Stimulated activated CD8-positive, alpha-beta memory T cell treated with anti-CD3 and anti-CD28 coated beads, Interleukin-15, amount 100 ng/mL, for 24 hours (primary cell): Measurements from ENCODE around the gene IKZF1.

ENCODE experiments used
- DNase-seq: peaks from one replicate; pipeline ENCODE4 v3.0.0-alpha.2; 2020; ENCODE audit warnings: low read depth

IKZF1 gene

GRCh38 chr7:50283731-50284130, 20.8 kb upstream of the IKZF1 start:
- no peak for DNase-seq

- DNase-seq = no peak
Observed at GRCh38 chr7:50284296-50284695, 20.2 kb upstream of the IKZF1 start.

- no peak for DNase-seq
Observed at GRCh38 chr7:50285269-50285668, 19.2 kb upstream of the IKZF1 start.

GRCh38 chr7:50287129-50287528, 17.4 kb upstream of the IKZF1 start:
- no peak for DNase-seq

- no peak for DNase-seq
Observed at GRCh38 chr7:50292165-50292757, 12.3 kb upstream of the IKZF1 start.

GRCh38 chr7:50292763-50293162, 11.8 kb upstream of the IKZF1 start:
- no peak for DNase-seq

GRCh38 chr7:50293509-50294179, 10.9 kb upstream of the IKZF1 start:
- no peak for DNase-seq

GRCh38 chr7:50295133-50295532, 9.4 kb upstream of the IKZF1 start:
- DNase-seq = no peak

GRCh38 chr7:50296799-50297198, 7.7 kb upstream of the IKZF1 start:
- DNase-seq = no peak

- DNase-seq = no peak
Observed at GRCh38 chr7:50298811-50299562, 5.5 kb upstream of the IKZF1 start.

GRCh38 chr7:50300336-50300735, 4.2 kb upstream of the IKZF1 start:
- DNase-seq = no peak

GRCh38 chr7:50302486-50303334, 1.8 kb upstream of the IKZF1 start:
- no peak for DNase-seq

- DNase-seq = no peak
Observed at GRCh38 chr7:50303335-50304128, 984 bp upstream of the IKZF1 start.

GRCh38 chr7:50304911-50305582, 531 bp downstream of the IKZF1 start:
- DNase-seq = no peak

- DNase-seq = no peak
Observed at GRCh38 chr7:50305583-50306493, 1.3 kb downstream of the IKZF1 start.

GRCh38 chr7:50306494-50307367, 2.2 kb downstream of the IKZF1 start:
- DNase-seq = no peak

- no peak for DNase-seq
Observed at GRCh38 chr7:50307368-50308032, 3.0 kb downstream of the IKZF1 start.

- DNase-seq = no peak
Observed at GRCh38 chr7:50308203-50308531, 3.7 kb downstream of the IKZF1 start.
